HCT116 (cell line): Measurements from ENCODE around the gene CRIP3. TPM values are rescaled to one million over a fixed set of nuclear protein-coding genes. Genes with fewer than 3 reads are reported as not detected.

Experiments
- ATAC-seq: fragments of 200-7000 bp; cut with Tn5 transposase; 2 replicates; pipeline ENCODE4 v1.9.1; 2020; ENCODE audit warnings: mild to moderate bottlenecking, moderate library complexity
- BruUV-seq: library from RNA; stranded (reverse); fragments of 400-500 nt; replicated peaks from 2 replicates; lab custom pipeline; 2021; lab: Mats Ljungman, UMichigan
- CTCF ChIA-PET: fragments of 300-600 bp; sonication (Branson Sonifier 250); formaldehyde crosslinking; loops from one replicate; lab custom pipeline; 2021; ENCODE audit warnings: antibody characterized with exemption; lab: Charles Lee
- POLR2A ChIA-PET: fragments of 300-600, 350-600 bp; sonication (Branson Sonifier 250); formaldehyde crosslinking; loops from one replicate; lab custom pipeline; 2021; ENCODE audit warnings: antibody characterized with exemption; lab: Charles Lee
- RAD21 ChIA-PET, 2 experiments: fragments of 300-600 bp; sonication (Branson Sonifier 250); formaldehyde crosslinking; loops; one replicate each; lab custom pipeline; 2023; ENCODE audit warnings: low total read pairs in 2 of 2; ENCODE audit not compliant: uncharacterized antibody in 2 of 2, unreplicated experiment in 2 of 2, low non-redundant PET in 1 of 2; lab: Charles Lee
- DNase-seq: peaks from one replicate; pipeline ENCODE4 v3.0.0-alpha.2; 2010; ENCODE audit warnings: low read depth, low spot score
- H2AFZ ChIP-seq: fragments of 200-600 bp; shearing (Covaris generic), sonication (generic); 2 replicates; pipeline ENCODE4 v1.6.1; 2017; ENCODE audit warnings: low read depth, mixed run types, mixed read lengths, antibody characterized with exemption, low read length; ENCODE audit not compliant: poor library complexity, severe bottlenecking
- H3K27ac ChIP-seq: 2 replicates; pipeline ENCODE4 v1.5.1; 2012; ENCODE audit warnings: low read depth, low read length
- H3K27me3 ChIP-seq: fragments of 200-600 bp; sonication (generic); 2 replicates; pipeline ENCODE4 v1.6.1; 2016; ENCODE audit warnings: mixed run types, low read length, mixed read lengths; ENCODE audit not compliant: insufficient read depth
- H3K36me3 ChIP-seq, 2 experiments: fragments of 200-500 bp in 1 of 2; fragments of 200-600 bp in 1 of 2; sonication (Bioruptor generic) in 1 of 2; sonication (generic) in 1 of 2; 2 replicates each; pipeline versions ENCODE4 v1.5.1 to v1.6.1; 2014 to 2016; ENCODE audit warnings: low read length in 2 of 2, inconsistent platforms in 1 of 2, mixed read lengths in 1 of 2, mixed run types in 1 of 2; ENCODE audit not compliant: insufficient read depth in 2 of 2, control insufficient read depth in 1 of 2
- H3K4me1 ChIP-seq, 2 experiments: fragments of 200-600 bp in 1 of 2; sonication (generic) in 1 of 2; 2 replicates each; pipeline versions ENCODE4 v1.5.1 to v1.6.1; 2012 to 2017; ENCODE audit warnings: low read length in 2 of 2, inconsistent platforms in 1 of 2, mild to moderate bottlenecking in 1 of 2, mixed read lengths in 1 of 2, mixed run types in 1 of 2, moderate library complexity in 1 of 2; ENCODE audit not compliant: insufficient read depth in 2 of 2, control insufficient read depth in 1 of 2
- H3K4me2 ChIP-seq: fragments of 200-600 bp; sonication (generic); 2 replicates; pipeline ENCODE4 v1.6.1; 2017; ENCODE audit warnings: mixed run types, low read length, mixed read lengths
- H3K4me3 ChIP-seq, 2 experiments: fragments of 200-600 bp in 1 of 2; sonication (generic) in 1 of 2; replicated peaks in 1 of 2; 2 replicates each; pipeline ENCODE4 v1.5.1; 2011 to 2016; ENCODE audit warnings: low read length in 2 of 2, control low read depth in 1 of 2, low read depth in 1 of 2, mild to moderate bottlenecking in 1 of 2, mixed read lengths in 1 of 2, mixed run types in 1 of 2
- H3K79me2 ChIP-seq: fragments of 200-600 bp; sonication (generic); 2 replicates; pipeline ENCODE4 v1.6.1; 2017; ENCODE audit warnings: mild to moderate bottlenecking, mixed run types, low read length, moderate library complexity, mixed read lengths; ENCODE audit not compliant: insufficient read depth
- H3K9ac ChIP-seq: fragments of 200-600 bp; sonication (generic); 2 replicates; pipeline ENCODE4 v1.6.1; 2016; ENCODE audit warnings: low read length, mixed read lengths
- H3K9me2 ChIP-seq: fragments of 200-600 bp; sonication (generic), shearing (Covaris generic); 2 replicates; pipeline ENCODE4 v1.6.1; 2017; ENCODE audit warnings: mixed run types, mild to moderate bottlenecking, moderate library complexity; ENCODE audit not compliant: insufficient read depth
- H3K9me3 ChIP-seq, 2 experiments: fragments of 200-500 bp in 1 of 2; fragments of 200-600 bp in 1 of 2; sonication (Bioruptor generic) in 1 of 2; sonication (generic) in 1 of 2; 2 replicates each; pipeline ENCODE4 v1.6.1; 2014 to 2017; ENCODE audit warnings: low read length in 2 of 2, mixed read lengths in 2 of 2, inconsistent platforms in 1 of 2, low read depth in 1 of 2, mild to moderate bottlenecking in 1 of 2, mixed run types in 1 of 2, moderate library complexity in 1 of 2; ENCODE audit not compliant: control insufficient read depth in 1 of 2, insufficient read depth in 1 of 2
- H4K20me1 ChIP-seq: fragments of 200-600 bp; sonication (generic), shearing (Covaris generic); 2 replicates; pipeline ENCODE4 v1.6.1; 2017; ENCODE audit warnings: mixed run types, mild to moderate bottlenecking, moderate library complexity; ENCODE audit not compliant: insufficient read depth
- ATF3 ChIP-seq: IDR thresholded peaks from 2 replicates; pipeline ENCODE4 v1.6.1; 2012
- CBX3 ChIP-seq: IDR thresholded peaks from 2 replicates; pipeline ENCODE4 v1.6.1; 2012; ENCODE audit warnings: low read depth
- CEBPB ChIP-seq: IDR thresholded peaks from 2 replicates; pipeline ENCODE4 v1.6.1; 2012; ENCODE audit warnings: low read depth
- EGR1 ChIP-seq: IDR thresholded peaks from 2 replicates; pipeline ENCODE4 v1.6.1; 2012; ENCODE audit warnings: low read depth
- EZH2phosphoT487 ChIP-seq: fragments of 200-600 bp; IDR thresholded peaks from 2 replicates; pipeline ENCODE4 v1.6.1; 2018; ENCODE audit warnings: antibody characterized with exemption, borderline replicate concordance
- FOSL1 ChIP-seq: IDR thresholded peaks from 2 replicates; pipeline ENCODE4 v1.6.1; 2012; ENCODE audit warnings: low read depth
- JUND ChIP-seq: IDR thresholded peaks from 2 replicates; pipeline ENCODE4 v1.6.1; 2012
- RAD21 ChIP-seq: IDR thresholded peaks from 2 replicates; pipeline ENCODE4 v1.6.1; 2012; ENCODE audit warnings: low read depth, mild to moderate bottlenecking
- SIN3A ChIP-seq: IDR thresholded peaks from 2 replicates; pipeline ENCODE4 v1.6.1; 2012; ENCODE audit warnings: low read depth
- TCF7L2 ChIP-seq: IDR thresholded peaks from 2 replicates; pipeline ENCODE4 v1.7.0; 2011; ENCODE audit warnings: borderline replicate concordance, inconsistent platforms; ENCODE audit not compliant: insufficient read depth, insufficient read length; ENCODE audit errors: extremely low read depth
- ZBTB33 ChIP-seq: IDR thresholded peaks from 2 replicates; pipeline ENCODE4 v1.6.1; 2011; ENCODE audit warnings: mild to moderate bottlenecking, low read length, moderate library complexity; ENCODE audit not compliant: insufficient replicate concordance; ENCODE audit errors: extremely low read depth
- ZNF274 ChIP-seq: fragments of 200-500 bp; sonication (Bioruptor generic); IDR thresholded peaks from 2 replicates; pipeline ENCODE4 v1.6.1; 2014; ENCODE audit warnings: mild to moderate bottlenecking, low read depth, low read length, inconsistent platforms
- intact Hi-C: fragments of 100-400 bp; cut with micrococcal nuclease; formaldehyde crosslinking; loops from 2 replicates; pipeline ENCODE4 v1.10.0; 2022
- total RNA-seq: library from RNA; stranded (reverse); gene quantifications from one replicate; pipeline ENCODE4 v1.2.1, GENCODE V29; 2021; ENCODE audit not compliant: unreplicated experiment

Gene CRIP3
- total RNA-seq, 1 experiment from 2014 or later, result not detected

- POLR2A ChIA-PET, result no interaction called here
- Histone ChIP-seq H3K27me3 (no peaks in the 10 kb centered on the region), H3K4me2 (no peak overlapping the region), H3K4me3 (no peak overlapping the region), H2AFZ (no peak overlapping the region), H3K27ac (no peak overlapping the region), H3K79me2 (no peaks in the 10 kb centered on the region), H3K9me2 (no peaks in the 10 kb centered on the region), H4K20me1 (no peaks in the 10 kb centered on the region), H3K9ac (no peak overlapping the region), H3K9me3 (no peaks in the 10 kb centered on the region), H3K4me1 (no peaks in the 10 kb centered on the region), H3K36me3 (no peaks in the 10 kb centered on the region)
- CTCF ChIA-PET, result no interaction called here
- ATAC-seq (no peak), DNase-seq (no peak)
- RAD21 ChIA-PET, result no interaction called here
- intact Hi-C loops, result no loop called here
- TF ChIP-seq ZBTB33 (no peak), EZH2phosphoT487 (no peak), ZNF274 (no peak), SIN3A (no peak), RAD21 (no peak), CBX3 (no peak)
- no TSS peak for BruUV-seq
Observed at GRCh38 chr6:43296780-43297497, 11.7 kb downstream of the CRIP3 start.

- no peaks in the 10 kb centered on the region for H4K20me1 ChIP-seq
- no peak overlapping the region for H3K4me2 ChIP-seq
- H3K36me3 ChIP-seq, result no peaks in the 10 kb centered on the region
- H3K27me3 ChIP-seq, result no peaks in the 10 kb centered on the region
- H3K79me2 ChIP-seq, result no peaks in the 10 kb centered on the region
- BruUV-seq, result no TSS peak
- no peak for TF ChIP-seq ATF3
- no peak for TF ChIP-seq JUND
- no peak for TF ChIP-seq EZH2phosphoT487
- TF ChIP-seq RAD21, result no peak
- no peak for TF ChIP-seq TCF7L2
- no peak for TF ChIP-seq EGR1
- TF ChIP-seq SIN3A, result no peak
- TF ChIP-seq FOSL1, result no peak
- no peak for TF ChIP-seq CEBPB
- H3K27ac ChIP-seq, result no peak overlapping the region
- H3K9me2 ChIP-seq, result no peaks in the 10 kb centered on the region
- no peak overlapping the region for H2AFZ ChIP-seq
- DNase-seq (no peak), ATAC-seq (no peak)
- no peak overlapping the region for H3K9ac ChIP-seq
- no peaks in the 10 kb centered on the region for H3K4me1 ChIP-seq
- no peak overlapping the region for H3K4me3 ChIP-seq
- POLR2A ChIA-PET, result no interaction called here
- RAD21 ChIA-PET, result no interaction called here
- intact Hi-C loops, result no loop called here
- CTCF ChIA-PET, result no interaction called here
- H3K9me3 ChIP-seq, result no peaks in the 10 kb centered on the region
Observed at GRCh38 chr6:43295456-43295855, 13.2 kb downstream of the CRIP3 start.
